ENCODE results near the gene C2CD4B.

The C2CD4B gene

GRCh38 chr15:62149729-62150128, 15.4 kb downstream of the C2CD4B start:
- H3K4me3 ChIP-seq (ENCODE audit: low read depth, low read length) = no peak overlapping the region

- no peak overlapping the region for H3K4me3 ChIP-seq (ENCODE audit: low read depth, low read length)
These were observed 17.5 kb downstream of the C2CD4B start for GRCh38 chr15:62147551-62147950.

GRCh38 chr15:62147149-62147548, 17.9 kb downstream of the C2CD4B start:
- no peak overlapping the region for H3K4me3 ChIP-seq (ENCODE audit: low read depth, low read length)

- no peak overlapping the region for H3K4me3 ChIP-seq (ENCODE audit: low read depth, low read length)
These were observed 19.9 kb downstream of the C2CD4B start for GRCh38 chr15:62145015-62145735.

- no peak overlapping the region for H3K4me3 ChIP-seq (ENCODE audit: low read depth, low read length)
These were observed 22.3 kb downstream of the C2CD4B start for GRCh38 chr15:62142736-62143135.

- no peak overlapping the region for H3K4me3 ChIP-seq (ENCODE audit: low read depth, low read length)
These were observed 23.2 kb downstream of the C2CD4B start for GRCh38 chr15:62141643-62142588.

GRCh38 chr15:62141200-62141599, 23.9 kb downstream of the C2CD4B start:
- H3K4me3 ChIP-seq (ENCODE audit: low read depth, low read length) = no peak overlapping the region

- no peak overlapping the region for H3K4me3 ChIP-seq (ENCODE audit: low read depth, low read length)
These were observed 27.0 kb downstream of the C2CD4B start for GRCh38 chr15:62138124-62138523.

GRCh38 chr15:62136911-62137865, 27.9 kb downstream of the C2CD4B start:
- no peak overlapping the region for H3K4me3 ChIP-seq (ENCODE audit: low read depth, low read length)

- H3K4me3 ChIP-seq (ENCODE audit: low read depth, low read length) = no peak overlapping the region
These were observed 29.5 kb downstream of the C2CD4B start for GRCh38 chr15:62135532-62136134.

- no peak overlapping the region for H3K4me3 ChIP-seq (ENCODE audit: low read depth, low read length)
These were observed 31.9 kb downstream of the C2CD4B start for GRCh38 chr15:62133141-62133540.

GRCh38 chr15:62128916-62129315, 36.2 kb downstream of the C2CD4B start:
- no peak overlapping the region for H3K4me3 ChIP-seq (ENCODE audit: low read depth, low read length)

GRCh38 chr15:62126364-62126763, 38.7 kb downstream of the C2CD4B start:
- H3K4me3 ChIP-seq (ENCODE audit: low read depth, low read length) = no peak overlapping the region

GRCh38 chr15:62125773-62126172, 39.3 kb downstream of the C2CD4B start:
- H3K4me3 ChIP-seq (ENCODE audit: low read depth, low read length) = no peak overlapping the region

GRCh38 chr15:62124973-62125303, 40.1 kb downstream of the C2CD4B start:
- H3K4me3 ChIP-seq (ENCODE audit: low read depth, low read length) = no peak overlapping the region

- no peak overlapping the region for H3K4me3 ChIP-seq (ENCODE audit: low read depth, low read length)
These were observed 40.7 kb downstream of the C2CD4B start for GRCh38 chr15:62124176-62124972.

GRCh38 chr15:62122249-62122648, 42.8 kb downstream of the C2CD4B start:
- no peak overlapping the region for H3K4me3 ChIP-seq (ENCODE audit: low read depth, low read length)

- H3K4me3 ChIP-seq (ENCODE audit: low read depth, low read length) = no peak overlapping the region
These were observed 43.6 kb downstream of the C2CD4B start for GRCh38 chr15:62121273-62122015.

- H3K4me3 ChIP-seq (ENCODE audit: low read depth, low read length) = no peak overlapping the region
These were observed 44.3 kb downstream of the C2CD4B start for GRCh38 chr15:62120776-62121175.
